HepG2 (cell line): ENCODE results near the gene RASGRP2.

Source experiments
- CBX5 ChIP-seq: sonication (generic); formaldehyde crosslinking; IDR thresholded peaks from 2 replicates; pipeline ENCODE4 v1.4.0; 2020; ENCODE audit warnings: missing genetic modification reagents, borderline replicate concordance
- EZH2 ChIP-seq: conservative IDR thresholded peaks from 2 replicates; pipeline ENCODE4 v1.6.1; 2012; ENCODE audit warnings: mild to moderate bottlenecking, low read depth, low read length, moderate library complexity
- HOMEZ ChIP-seq: IDR thresholded peaks from 2 replicates; pipeline ENCODE4 v1.6.1; 2016; ENCODE audit warnings: low read depth
- JUN ChIP-seq: sonication (generic); formaldehyde crosslinking; IDR thresholded peaks from 2 replicates; pipeline ENCODE4 v1.4.0; 2020; ENCODE audit warnings: mild to moderate bottlenecking, missing genetic modification reagents
- SIN3A ChIP-seq: IDR thresholded peaks from 2 replicates; pipeline ENCODE4 v1.6.1; 2011; ENCODE audit warnings: low read depth, mild to moderate bottlenecking, control low read depth, low read length, borderline replicate concordance
- SP1 ChIP-seq, 2 experiments: fragments of 450-650 bp in 1 of 2; sonication (generic) in 1 of 2; formaldehyde crosslinking in 1 of 2; IDR thresholded peaks; 2 replicates each; pipeline versions ENCODE4 v1.4.0 to v1.6.1; 2016 to 2020; ENCODE audit warnings: missing genetic modification reagents in 1 of 2
- SRF ChIP-seq: IDR thresholded peaks from 2 replicates; pipeline ENCODE4 v1.6.1; 2011; ENCODE audit warnings: mild to moderate bottlenecking, low read depth, low read length, moderate library complexity
- TARDBP ChIP-seq: sonication (generic); formaldehyde crosslinking; IDR thresholded peaks from 2 replicates; pipeline ENCODE4 v1.8.0; 2022; ENCODE audit warnings: mild to moderate bottlenecking, missing genetic modification reagents
- TCF12 ChIP-seq, 2 experiments: fragments of 450-650 bp in 1 of 2; sonication (generic) in 1 of 2; formaldehyde crosslinking in 1 of 2; IDR thresholded peaks; 2 replicates each; pipeline versions ENCODE4 v1.6.1 to v1.8.0; 2017 to 2022; ENCODE audit warnings: antibody characterized with exemption in 1 of 2, mild to moderate bottlenecking in 1 of 2, missing genetic modification reagents in 1 of 2, moderate library complexity in 1 of 2
- TP53 ChIP-seq: sonication (generic); formaldehyde crosslinking; conservative IDR thresholded peaks from 2 replicates; pipeline ENCODE4 v1.4.0; 2020; ENCODE audit warnings: missing genetic modification reagents
- U2AF2 ChIP-seq: fragments of 200-400 bp; formaldehyde crosslinking; IDR thresholded peaks from 2 replicates; pipeline ENCODE4 v1.6.1; 2017; ENCODE audit warnings: low read depth, mild to moderate bottlenecking, low read length
- ZFP37 ChIP-seq: sonication (generic); formaldehyde crosslinking; IDR thresholded peaks from 2 replicates; pipeline ENCODE4 v1.4.0; 2020; ENCODE audit warnings: missing genetic modification reagents, borderline replicate concordance
- ZNF18 ChIP-seq: sonication (generic); formaldehyde crosslinking; IDR thresholded peaks from 2 replicates; pipeline ENCODE4 v1.8.0; 2022; ENCODE audit warnings: mild to moderate bottlenecking, missing genetic modification reagents; ENCODE audit not compliant: insufficient replicate concordance
- ZNF710 ChIP-seq: sonication (generic); formaldehyde crosslinking; IDR thresholded peaks from 2 replicates; pipeline ENCODE4 v1.5.0; 2020; ENCODE audit warnings: mild to moderate bottlenecking, missing genetic modification reagents, borderline replicate concordance

- TF ChIP-seq ZNF18 (CRISPR knock-in tag) (no peak), ZFP37 (CRISPR knock-in tag) (no peak), U2AF2 (no peak), CBX5 (CRISPR knock-in tag) (no peak), TARDBP (no peak), ZNF710 (CRISPR knock-in tag) (no peak), EZH2 (no peak), SRF (no peak), SIN3A (no peak), JUN (no peak), TP53 (CRISPR knock-in tag) (no peak), HOMEZ (no peak), SP1 (IDR thresholded peaks at IDR 0.05) (no peak), SP1 (CRISPR knock-in tag; IDR thresholded peaks at IDR 0.05) (no peak), TCF12 (IDR thresholded peaks at IDR 0.05) (no peak), TCF12 (CRISPR knock-in tag; IDR thresholded peaks at IDR 0.05) (no peak)
These were observed 1.2 kb upstream of the RASGRP2 start for GRCh38 chr11:64745189-64745520.
